ENCODE data around the gene UFC1.

The UFC1 gene

GRCh38 chr1:161140755-161141400 lies 12.9 kb upstream of the UFC1 start:
- H3K36me3 ChIP-seq (ENCODE audit: insufficient read depth, low read length) = no peaks in the 10 kb centered on the region
- no peak for TF ChIP-seq EZH2 (IDR thresholded peaks at IDR 0.05)
- TF ChIP-seq FOXP2 (optimal IDR thresholded peaks at IDR 0.05; ENCODE audit: control extremely low read depth, extremely low read length, insufficient read depth) = no peak
- no peak for TF ChIP-seq POLR2AphosphoS5 (IDR thresholded peaks at IDR 0.05; ENCODE audit: borderline replicate concordance, low read depth, low read length)
- no peak overlapping the region for H3K9ac ChIP-seq (ENCODE audit: insufficient read length)
- H3K9me3 ChIP-seq (ENCODE audit: low read depth, low read length) = no peaks in the 10 kb centered on the region
- no peak for DNase-seq (ENCODE audit: low read depth, low spot score)
- H3K27ac ChIP-seq = no peak overlapping the region
- H3K4me3 ChIP-seq = no peak overlapping the region

GRCh38 chr1:161145832-161146231 lies 7.9 kb upstream of the UFC1 start:
- Histone ChIP-seq H3K4me3 (no peak overlapping the region), H3K27ac (no peak overlapping the region), H3K9me3 (ENCODE audit: low read depth, low read length) (no peaks in the 10 kb centered on the region), H3K36me3 (ENCODE audit: insufficient read depth, low read length) (no peaks in the 10 kb centered on the region), H3K9ac (ENCODE audit: insufficient read length) (no peak overlapping the region)
- no peak for DNase-seq (ENCODE audit: low read depth, low spot score)
- TF ChIP-seq FOXP2 (optimal IDR thresholded peaks at IDR 0.05; ENCODE audit: control extremely low read depth, extremely low read length, insufficient read depth) (no peak), EZH2 (IDR thresholded peaks at IDR 0.05) (no peak), POLR2AphosphoS5 (IDR thresholded peaks at IDR 0.05; ENCODE audit: borderline replicate concordance, low read depth, low read length) (no peak)

- Histone ChIP-seq H3K27ac (peak overlapping the region; percentile 99), H3K9ac (ENCODE audit: insufficient read length) (peak overlapping the region; percentile 100), H3K4me3 (peak overlapping the region; percentile 97), H3K9me3 (ENCODE audit: low read depth, low read length) (no peaks in the 10 kb centered on the region), H3K36me3 (ENCODE audit: insufficient read depth, low read length) (0 out of 2 replicates have a peak, but pooled peaks cover 3% of the 10 kb centered on the region)
- TF ChIP-seq EZH2 (IDR thresholded peaks at IDR 0.05) (no peak), POLR2AphosphoS5 (IDR thresholded peaks at IDR 0.05; ENCODE audit: borderline replicate concordance, low read depth, low read length) (no peak), FOXP2 (optimal IDR thresholded peaks at IDR 0.05; ENCODE audit: control extremely low read depth, extremely low read length, insufficient read depth) (no peak)
- DNase-seq (ENCODE audit: low read depth, low spot score) = no peak
Observed at GRCh38 chr1:161153176-161153575, 602 bp upstream of the UFC1 start.

GRCh38 chr1:161157867-161158266 lies 4.1 kb downstream of the UFC1 start:
- H3K4me3 ChIP-seq = no peak overlapping the region
- H3K27ac ChIP-seq = no peak overlapping the region
- no peak overlapping the region for H3K9ac ChIP-seq (ENCODE audit: insufficient read length)
- DNase-seq (ENCODE audit: low read depth, low spot score) = no peak
- no peak for TF ChIP-seq POLR2AphosphoS5 (IDR thresholded peaks at IDR 0.05; ENCODE audit: borderline replicate concordance, low read depth, low read length)
- no peak for TF ChIP-seq EZH2 (IDR thresholded peaks at IDR 0.05)
- TF ChIP-seq FOXP2 (optimal IDR thresholded peaks at IDR 0.05; ENCODE audit: control extremely low read depth, extremely low read length, insufficient read depth) = no peak
- peaks cover 27% of the 10 kb centered on the region; the same call in 1 of the 2 replicates for H3K36me3 ChIP-seq (ENCODE audit: insufficient read depth, low read length)
- no peaks in the 10 kb centered on the region for H3K9me3 ChIP-seq (ENCODE audit: low read depth, low read length)

GRCh38 chr1:161158316-161159010 lies 4.7 kb downstream of the UFC1 start:
- peaks cover 28% of the 10 kb centered on the region; the same call in 1 of the 2 replicates for H3K36me3 ChIP-seq (ENCODE audit: insufficient read depth, low read length)
- no peak for DNase-seq (ENCODE audit: low read depth, low spot score)
- no peak overlapping the region for H3K9ac ChIP-seq (ENCODE audit: insufficient read length)
- no peak for TF ChIP-seq EZH2 (IDR thresholded peaks at IDR 0.05)
- TF ChIP-seq POLR2AphosphoS5 (IDR thresholded peaks at IDR 0.05; ENCODE audit: borderline replicate concordance, low read depth, low read length) = no peak
- TF ChIP-seq FOXP2 (optimal IDR thresholded peaks at IDR 0.05; ENCODE audit: control extremely low read depth, extremely low read length, insufficient read depth) = no peak
- H3K4me3 ChIP-seq = peak overlapping the region; percentile 88
- no peaks in the 10 kb centered on the region for H3K9me3 ChIP-seq (ENCODE audit: low read depth, low read length)
- no peak overlapping the region for H3K27ac ChIP-seq

GRCh38 chr1:161159087-161159912 lies 5.5 kb downstream of the UFC1 start, which contains the start of gene USP21:
USP21 (plus strand) TSS chr1:161159500; CDS start chr1:161160641, 1,141 bp downstream.
- Histone ChIP-seq H3K27ac (no peak within 1 kb of the TSS), H3K9me3 (ENCODE audit: low read depth, low read length) (no peaks in the 10 kb centered on the region), H3K4me3 (peak within 1 kb of the TSS; percentile 88), H3K36me3 (ENCODE audit: insufficient read depth, low read length) (peaks cover 28% of the 10 kb centered on the region; the same call in 1 of the 2 replicates), H3K9ac (ENCODE audit: insufficient read length) (peak within 1 kb of the TSS; percentile 95)
- DNase-seq (ENCODE audit: low read depth, low spot score) = no peak
- TF ChIP-seq EZH2 (IDR thresholded peaks at IDR 0.05) (no peak), POLR2AphosphoS5 (IDR thresholded peaks at IDR 0.05; ENCODE audit: borderline replicate concordance, low read depth, low read length) (peak; percentile 89)

- Histone ChIP-seq H3K27ac (no peak overlapping the region), H3K4me3 (peak overlapping the region; percentile 88), H3K9me3 (ENCODE audit: low read depth, low read length) (no peaks in the 10 kb centered on the region), H3K9ac (ENCODE audit: insufficient read length) (peak overlapping the region; percentile 95), H3K36me3 (ENCODE audit: insufficient read depth, low read length) (peaks cover 30% of the 10 kb centered on the region; the same call in 1 of the 2 replicates)
- DNase-seq (ENCODE audit: low read depth, low spot score) = no peak
- TF ChIP-seq POLR2AphosphoS5 (IDR thresholded peaks at IDR 0.05; ENCODE audit: borderline replicate concordance, low read depth, low read length) (no peak), EZH2 (IDR thresholded peaks at IDR 0.05) (no peak), FOXP2 (optimal IDR thresholded peaks at IDR 0.05; ENCODE audit: control extremely low read depth, extremely low read length, insufficient read depth) (no peak)
Observed at GRCh38 chr1:161159913-161160243, 6.1 kb downstream of the UFC1 start.

- TF ChIP-seq FOXP2 (optimal IDR thresholded peaks at IDR 0.05; ENCODE audit: control extremely low read depth, extremely low read length, insufficient read depth) (no peak), POLR2AphosphoS5 (IDR thresholded peaks at IDR 0.05; ENCODE audit: borderline replicate concordance, low read depth, low read length) (no peak)
- no peak overlapping the region for H3K4me3 ChIP-seq
- peaks cover 30% of the 10 kb centered on the region; the same call in 1 of the 2 replicates for H3K36me3 ChIP-seq (ENCODE audit: insufficient read depth, low read length)
Observed at GRCh38 chr1:161160671-161161145, 6.9 kb downstream of the UFC1 start.

More at GRCh38 chr1:161160671-161161145, 6.9 kb downstream of the UFC1 start:
- DNase-seq (ENCODE audit: low read depth, low spot score) = no peak
- Histone ChIP-seq H3K27ac (no peak overlapping the region), H3K9ac (ENCODE audit: insufficient read length) (no peak overlapping the region), H3K9me3 (ENCODE audit: low read depth, low read length) (no peaks in the 10 kb centered on the region)

Measured in SK-N-MC (cell line).